Neuronal stem cell (in vitro differentiated cells): Measurements from ENCODE around the gene DOHH.
A peak's percentile ranks its signal among the peaks of the same experiment; 100 is the strongest.

Source experiments
- DNase-seq: peaks from one replicate; pipeline ENCODE4 v3.0.0-alpha.2; 2013; ENCODE audit warnings: low spot score
- H2AFZ ChIP-seq: one replicate; pipeline ENCODE4 v1.6.1; 2013; ENCODE audit warnings: mild to moderate bottlenecking, low read length, inconsistent platforms
- H2AK5ac ChIP-seq: 2 replicates; pipeline ENCODE4 v1.6.1; 2013; ENCODE audit warnings: low read depth, mild to moderate bottlenecking, inconsistent platforms, low read length, moderate library complexity, mixed read lengths
- H2BK120ac ChIP-seq: 2 replicates; pipeline ENCODE4 v1.6.1; 2013; ENCODE audit warnings: low read depth, mild to moderate bottlenecking, inconsistent platforms, low read length, moderate library complexity, mixed read lengths
- H2BK12ac ChIP-seq: one replicate; pipeline ENCODE4 v1.6.1; 2013; ENCODE audit warnings: low read length, inconsistent platforms
- H2BK15ac ChIP-seq: 2 replicates; pipeline ENCODE4 v1.6.1; 2013; ENCODE audit warnings: mild to moderate bottlenecking, low read length, inconsistent platforms, mixed read lengths
- H2BK5ac ChIP-seq: one replicate; pipeline ENCODE4 v1.6.1; 2013; ENCODE audit warnings: inconsistent platforms, mild to moderate bottlenecking, low read length, moderate library complexity
- H3K14ac ChIP-seq: one replicate; pipeline ENCODE4 v1.6.1; 2013; ENCODE audit warnings: low read length, inconsistent platforms
- H3K18ac ChIP-seq: 2 replicates; pipeline ENCODE4 v1.6.1; 2013; ENCODE audit warnings: low read length, inconsistent platforms
- H3K23ac ChIP-seq: 2 replicates; pipeline ENCODE4 v1.6.1; 2013; ENCODE audit warnings: low read depth, mild to moderate bottlenecking, mixed read lengths, low read length, inconsistent platforms; ENCODE audit not compliant: poor library complexity
- H3K27ac ChIP-seq: replicated peaks from 3 replicates; pipeline ENCODE4 v1.5.1; 2013; ENCODE audit warnings: low read length, inconsistent platforms
- H3K27me3 ChIP-seq, 3 experiments: 2 replicates each; pipeline ENCODE4 v1.6.1; 2013; ENCODE audit warnings: low read length in 3 of 3, mild to moderate bottlenecking in 2 of 3, inconsistent platforms in 1 of 3, low read depth in 1 of 3, mixed read lengths in 1 of 3, moderate library complexity in 1 of 3; ENCODE audit not compliant: control insufficient read depth in 3 of 3, insufficient read depth in 3 of 3
- H3K36me3 ChIP-seq, 2 donors: replicated peaks in 1 of 2; 2 replicates each; pipeline ENCODE4 v1.6.1; 2013; ENCODE audit warnings: low read length in 2 of 2; ENCODE audit not compliant: control insufficient read depth in 2 of 2, insufficient read depth in 2 of 2
- H3K4ac ChIP-seq: 2 replicates; pipeline ENCODE4 v1.6.1; 2013; ENCODE audit warnings: inconsistent platforms, mild to moderate bottlenecking, low read length, moderate library complexity
- H3K4me1 ChIP-seq, 2 donors: 1 replicate in 1 of 2; 2 replicates in 1 of 2; pipeline ENCODE4 v1.6.1; 2013; ENCODE audit warnings: low read length in 2 of 2, low read depth in 1 of 2; ENCODE audit not compliant: control insufficient read depth in 2 of 2, insufficient read depth in 1 of 2
- H3K4me2 ChIP-seq: one replicate; pipeline ENCODE4 v1.6.1; 2013; ENCODE audit warnings: mild to moderate bottlenecking, low read length, inconsistent platforms; ENCODE audit not compliant: insufficient read depth, poor library complexity, severe bottlenecking
- H3K4me3 ChIP-seq, 2 donors: 2 replicates each; pipeline ENCODE4 v1.5.1; 2013; ENCODE audit warnings: low read length in 2 of 2, mild to moderate bottlenecking in 2 of 2, inconsistent platforms in 1 of 2, moderate library complexity in 1 of 2
- H3K79me1 ChIP-seq: one replicate; pipeline ENCODE4 v1.6.1; 2013; ENCODE audit warnings: low read depth, mild to moderate bottlenecking, inconsistent platforms, low read length, moderate library complexity
- H3K9ac ChIP-seq: one replicate; pipeline ENCODE4 v1.6.1; 2013; ENCODE audit warnings: mild to moderate bottlenecking, low read depth, low read length, inconsistent platforms; ENCODE audit not compliant: poor library complexity
- H3K9me3 ChIP-seq, 2 donors: replicated peaks in 1 of 2; 2 replicates each; pipeline versions ENCODE3 to v1.6.1; 2013; ENCODE audit warnings: low read length in 2 of 2, mild to moderate bottlenecking in 2 of 2, inconsistent platforms in 1 of 2, low read depth in 1 of 2, mixed read lengths in 1 of 2, moderate library complexity in 1 of 2; ENCODE audit not compliant: control insufficient read depth in 2 of 2, insufficient read depth in 1 of 2
- H4K8ac ChIP-seq: one replicate; pipeline ENCODE4 v1.6.1; 2013; ENCODE audit warnings: low read depth, mild to moderate bottlenecking, inconsistent platforms, low read length, moderate library complexity
- H4K91ac ChIP-seq: one replicate; pipeline ENCODE4 v1.6.1; 2013; ENCODE audit warnings: low read length, low read depth, mild to moderate bottlenecking, inconsistent platforms; ENCODE audit not compliant: poor library complexity
- WGBS, 2 donors: extraction: QIAGEN DNeasy Blood & Tissue Kit; methylation state at CpG; one replicate each; pipeline ENCODE4 v1.1.7; 2013; ENCODE audit warnings: missing lambda C conversion rate in 2 of 2, mixed read lengths in 1 of 2; ENCODE audit not compliant: insufficient read length in 2 of 2, insufficient replicate concordance in 1 of 2; ENCODE audit errors: extremely low coverage in 2 of 2; 5-methylcytosine and 5-hydroxymethylcytosine counted together

Gene DOHH

GRCh38 chr19:3457528-3458228 lies 42.8 kb downstream of the DOHH start:
- Histone ChIP-seq H3K4me2 (peak overlapping the region; percentile 11), H3K4me3 (no peak overlapping the region), H3K79me1 (peaks cover 3% of the 10 kb centered on the region), H3K27ac (no peak overlapping the region), H3K9ac (no peak overlapping the region), H3K4ac (no peak overlapping the region), H3K27me3 (peaks cover 6 to 41% (median 12%) of the 10 kb centered on the region in 3 experiments), H4K8ac (no peak overlapping the region), H3K23ac (no peak overlapping the region), H3K36me3 (peaks cover 0 to 2% of the 10 kb centered on the region in 2 donors), H2BK5ac (peak overlapping the region; percentile 0), H2BK15ac (peak overlapping the region; percentile 75), H2AFZ (peak overlapping the region; percentile 11), H3K14ac (no peak overlapping the region), H2BK12ac (no peak overlapping the region), H3K9me3 (peaks cover 0 to 2% of the 10 kb centered on the region in 2 donors), H2AK5ac (peak overlapping the region; percentile 4), H3K18ac (peak overlapping the region; percentile 85), H4K91ac (no peak overlapping the region), H2BK120ac (no peak overlapping the region), H3K4me1 (peaks cover 13 to 18% of the 10 kb centered on the region in 2 donors)
- no CpG with 5 or more reads among the region's 22 CpGs for WGBS, 2 donors
- DNase-seq: no peak

- no peak overlapping the region for H3K14ac ChIP-seq
- H2AFZ ChIP-seq: no peak overlapping the region
- WGBS, 2 donors: no CpG with 5 or more reads among the region's 18 CpGs
- no peak overlapping the region for H2BK120ac ChIP-seq
- H3K18ac ChIP-seq: no peak overlapping the region
- no peak overlapping the region for H2BK15ac ChIP-seq
- H3K27me3 ChIP-seq: peaks cover 2 to 37% (median 8%) of the 10 kb centered on the region in 3 experiments
- no peak overlapping the region for H3K27ac ChIP-seq
- H3K9me3 ChIP-seq: no peaks in the 10 kb centered on the region
- H2BK5ac ChIP-seq: peak overlapping the region; percentile 0
- peaks cover 13 to 18% of the 10 kb centered on the region in 2 donors for H3K4me1 ChIP-seq
- no peak overlapping the region for H4K8ac ChIP-seq
- H2BK12ac ChIP-seq: peak overlapping the region; percentile 58
- peaks cover 0 to 3% of the 10 kb centered on the region in 2 donors for H3K36me3 ChIP-seq
- no peak overlapping the region for H3K4me2 ChIP-seq
- H3K9ac ChIP-seq: no peak overlapping the region
- no peak overlapping the region for H3K4me3 ChIP-seq
- DNase-seq: no peak
- H3K23ac ChIP-seq: peak overlapping the region; percentile 80
- H3K4ac ChIP-seq: no peak overlapping the region
- peak overlapping the region; percentile 4 for H2AK5ac ChIP-seq
- H4K91ac ChIP-seq: no peak overlapping the region
- peaks cover 3% of the 10 kb centered on the region for H3K79me1 ChIP-seq
Measured at GRCh38 chr19:3456925-3457527, 43.4 kb downstream of the DOHH start.

GRCh38 chr19:3455960-3456601 lies 44.4 kb downstream of the DOHH start:
- Histone ChIP-seq H3K27me3 (peaks cover 2 to 37% (median 8%) of the 10 kb centered on the region in 3 experiments), H3K4ac (no peak overlapping the region), H3K79me1 (peaks cover 3% of the 10 kb centered on the region), H4K91ac (no peak overlapping the region), H4K8ac (no peak overlapping the region), H3K4me3 (no peak overlapping the region), H2AK5ac (no peak overlapping the region), H3K9ac (no peak overlapping the region), H2BK12ac (no peak overlapping the region), H3K23ac (no peak overlapping the region), H3K4me1 (peaks cover 13 to 18% of the 10 kb centered on the region in 2 donors), H3K27ac (no peak overlapping the region), H2BK120ac (no peak overlapping the region), H3K36me3 (peaks cover 0 to 3% of the 10 kb centered on the region in 2 donors), H3K14ac (no peak overlapping the region), H2BK5ac (no peak overlapping the region), H3K4me2 (no peak overlapping the region), H2BK15ac (peak overlapping the region; percentile 58), H3K9me3 (no peaks in the 10 kb centered on the region), H2AFZ (no peak overlapping the region), H3K18ac (no peak overlapping the region)
- no peak for DNase-seq
- no CpG with 5 or more reads among the region's 37 CpGs for WGBS, 2 donors

- Histone ChIP-seq H2BK120ac (no peak overlapping the region), H3K4me3 (no peak overlapping the region), H4K8ac (no peak overlapping the region), H3K9ac (no peak overlapping the region), H3K27ac (no peak overlapping the region), H3K18ac (no peak overlapping the region), H2BK12ac (no peak overlapping the region), H3K9me3 (no peaks in the 10 kb centered on the region), H2BK5ac (no peak overlapping the region), H3K4ac (no peak overlapping the region), H4K91ac (no peak overlapping the region), H3K79me1 (peaks cover 3% of the 10 kb centered on the region), H2AFZ (no peak overlapping the region), H3K14ac (no peak overlapping the region), H3K27me3 (peaks cover 2 to 37% (median 8%) of the 10 kb centered on the region in 3 experiments), H2BK15ac (no peak overlapping the region), H3K4me1 (peaks cover 13 to 18% of the 10 kb centered on the region in 2 donors), H3K36me3 (peaks cover 0 to 3% of the 10 kb centered on the region in 2 donors), H3K4me2 (no peak overlapping the region), H2AK5ac (no peak overlapping the region), H3K23ac (no peak overlapping the region)
- DNase-seq: no peak
- WGBS, 2 donors: no CpG with 5 or more reads among the region's 7 CpGs
Measured at GRCh38 chr19:3455393-3455955, 45.0 kb downstream of the DOHH start.
